ENCODE measurements around the gene SLC19A2. TPM values are rescaled to one million over a fixed set of nuclear protein-coding genes. Genes with fewer than 3 reads are reported as not detected.

The SLC19A2 gene
- total and polyA plus RNA-seq, 2 of the 13 experiments (the other 11 are each of a cell fraction or from before 2014, with no cell fraction given): 30.4 to 56.0 TPM

DNA sequence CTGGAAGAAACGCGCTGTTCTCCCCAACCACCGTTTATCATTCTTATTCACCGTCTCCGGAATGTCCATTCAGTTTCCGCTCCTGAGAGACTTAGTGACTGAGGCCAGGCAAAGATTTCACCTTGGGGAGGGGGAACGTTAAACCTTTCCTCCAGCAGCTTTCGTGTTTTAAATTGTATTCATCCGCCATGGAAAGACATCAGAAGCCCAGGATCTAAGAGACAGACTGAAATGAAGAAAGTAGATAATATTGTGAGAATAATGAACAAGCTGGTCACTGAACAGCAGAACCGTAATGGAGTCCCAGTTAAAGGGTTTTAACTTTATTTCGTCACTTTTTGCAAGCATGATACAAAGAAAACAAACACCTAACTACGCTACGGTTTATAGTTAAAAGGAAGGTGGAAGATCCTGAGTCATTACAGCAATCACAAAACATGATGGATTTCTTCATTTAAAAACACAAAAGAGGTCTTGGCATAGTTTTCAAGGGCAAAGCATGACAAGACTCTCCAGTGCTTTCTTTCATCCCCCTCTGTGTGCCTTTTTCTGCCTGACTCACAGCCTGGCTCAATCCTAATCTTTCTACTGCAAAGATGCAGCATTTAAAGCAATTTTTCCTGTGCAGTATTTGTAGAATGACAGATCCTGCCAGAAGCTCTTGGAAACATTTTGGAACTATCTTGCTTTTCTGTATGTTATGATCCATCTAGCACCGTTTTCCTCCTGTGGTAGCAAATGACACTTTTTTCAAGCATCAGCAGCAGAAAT, 722 bp upstream of the SLC19A2 start (continued):
- TF ChIP-seq, protein P1, sequence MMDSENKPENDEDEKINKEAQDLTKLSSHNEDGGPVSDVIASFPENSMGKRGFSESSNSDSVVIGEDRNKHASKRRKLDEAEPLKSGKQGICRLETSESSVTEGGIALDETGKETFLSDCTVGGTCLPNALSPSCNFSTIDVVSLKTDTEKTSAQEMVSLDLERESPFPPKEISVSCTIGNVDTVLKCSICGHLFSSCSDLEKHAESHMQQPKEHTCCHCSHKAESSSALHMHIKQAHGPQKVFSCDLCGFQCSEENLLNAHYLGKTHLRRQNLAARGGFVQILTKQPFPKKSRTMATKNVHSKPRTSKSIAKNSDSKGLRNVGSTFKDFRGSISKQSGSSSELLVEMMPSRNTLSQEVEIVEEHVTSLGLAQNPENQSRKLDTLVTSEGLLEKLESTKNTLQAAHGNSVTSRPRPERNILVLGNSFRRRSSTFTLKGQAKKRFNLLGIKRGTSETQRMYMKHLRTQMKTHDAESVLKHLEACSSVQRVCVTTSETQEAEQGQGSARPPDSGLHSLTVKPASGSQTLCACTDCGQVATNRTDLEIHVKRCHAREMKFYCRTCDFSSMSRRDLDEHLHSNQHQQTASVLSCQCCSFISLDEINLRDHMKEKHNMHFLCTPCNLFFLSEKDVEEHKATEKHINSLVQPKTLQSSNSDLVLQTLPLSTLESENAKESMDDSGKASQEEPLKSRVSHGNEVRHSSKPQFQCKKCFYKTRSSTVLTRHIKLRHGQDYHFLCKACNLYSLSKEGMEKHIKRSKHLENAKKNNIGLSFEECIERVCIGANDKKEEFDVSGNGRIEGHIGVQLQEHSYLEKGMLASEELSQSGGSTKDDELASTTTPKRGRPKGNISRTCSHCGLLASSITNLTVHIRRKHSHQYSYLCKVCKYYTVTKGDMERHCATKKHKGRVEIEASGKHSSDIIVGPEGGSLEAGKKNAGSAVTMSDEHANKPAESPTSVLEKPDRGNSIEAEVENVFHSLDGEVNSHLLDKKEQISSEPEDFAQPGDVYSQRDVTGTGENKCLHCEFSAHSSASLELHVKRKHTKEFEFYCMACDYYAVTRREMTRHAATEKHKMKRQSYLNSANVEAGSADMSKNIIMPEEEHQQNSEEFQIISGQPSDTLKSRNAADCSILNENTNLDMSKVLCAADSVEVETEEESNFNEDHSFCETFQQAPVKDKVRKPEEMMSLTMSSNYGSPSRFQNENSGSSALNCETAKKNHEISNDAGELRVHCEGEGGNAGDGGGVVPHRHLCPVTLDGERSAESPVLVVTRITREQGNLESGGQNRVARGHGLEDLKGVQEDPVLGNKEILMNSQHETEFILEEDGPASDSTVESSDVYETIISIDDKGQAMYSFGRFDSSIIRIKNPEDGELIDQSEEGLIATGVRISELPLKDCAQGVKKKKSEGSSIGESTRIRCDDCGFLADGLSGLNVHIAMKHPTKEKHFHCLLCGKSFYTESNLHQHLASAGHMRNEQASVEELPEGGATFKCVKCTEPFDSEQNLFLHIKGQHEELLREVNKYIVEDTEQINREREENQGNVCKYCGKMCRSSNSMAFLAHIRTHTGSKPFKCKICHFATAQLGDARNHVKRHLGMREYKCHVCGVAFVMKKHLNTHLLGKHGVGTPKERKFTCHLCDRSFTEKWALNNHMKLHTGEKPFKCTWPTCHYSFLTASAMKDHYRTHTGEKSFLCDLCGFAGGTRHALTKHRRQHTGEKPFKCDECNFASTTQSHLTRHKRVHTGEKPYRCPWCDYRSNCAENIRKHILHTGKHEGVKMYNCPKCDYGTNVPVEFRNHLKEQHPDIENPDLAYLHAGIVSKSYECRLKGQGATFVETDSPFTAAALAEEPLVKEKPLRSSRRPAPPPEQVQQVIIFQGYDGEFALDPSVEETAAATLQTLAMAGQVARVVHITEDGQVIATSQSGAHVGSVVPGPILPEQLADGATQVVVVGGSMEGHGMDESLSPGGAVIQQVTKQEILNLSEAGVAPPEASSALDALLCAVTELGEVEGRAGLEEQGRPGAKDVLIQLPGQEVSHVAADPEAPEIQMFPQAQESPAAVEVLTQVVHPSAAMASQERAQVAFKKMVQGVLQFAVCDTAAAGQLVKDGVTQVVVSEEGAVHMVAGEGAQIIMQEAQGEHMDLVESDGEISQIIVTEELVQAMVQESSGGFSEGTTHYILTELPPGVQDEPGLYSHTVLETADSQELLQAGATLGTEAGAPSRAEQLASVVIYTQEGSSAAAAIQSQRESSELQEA (CRISPR knock-in tag; IDR thresholded peaks at IDR 0.05; ENCODE audit: not compliant biosample characterization): no peak
- 0 out of 2 replicates have a peak, but pooled peaks have one; percentile 45 for TF ChIP-seq ZNF501 (CRISPR knock-in tag; IDR thresholded peaks at IDR 0.05)
- TF ChIP-seq NR2F6 (IDR thresholded peaks at IDR 0.05): 0 out of 2 replicates have a peak, but pooled peaks have one; percentile 1
- no peak; the same call in 1 of the 2 replicates for TF ChIP-seq NR2F6 (CRISPR knock-in tag; IDR thresholded peaks at IDR 0.05)
- 0 out of 2 replicates have a peak, but pooled peaks have one; percentile 8 for TF ChIP-seq ZNF747 (CRISPR knock-in tag; IDR thresholded peaks at IDR 0.05; ENCODE audit: borderline replicate concordance)
- TF ChIP-seq CREM (IDR thresholded peaks at IDR 0.05): peak; percentile 2; the same call in 1 of the 2 replicates
- TF ChIP-seq CREM (CRISPR knock-in tag; IDR thresholded peaks at IDR 0.05): no peak
- no peak for TF ChIP-seq GABPA (IDR thresholded peaks at IDR 0.05; ENCODE audit: low read depth, low read length)
- TF ChIP-seq GABPA (CRISPR knock-in tag; IDR thresholded peaks at IDR 0.05; ENCODE audit: low read depth): no peak
- peak; percentile 57; the same call in 1 of the 2 replicates for TF ChIP-seq PHF21A (CRISPR knock-in tag; IDR thresholded peaks at IDR 0.05)
- TF ChIP-seq JUND (CRISPR knock-in tag; IDR thresholded peaks at IDR 0.05): no peak
- TF ChIP-seq ZNF33A (CRISPR knock-in tag; IDR thresholded peaks at IDR 0.05; ENCODE audit: borderline replicate concordance): no peak; the same call in 1 of the 2 replicates
- TF ChIP-seq, protein P2, sequence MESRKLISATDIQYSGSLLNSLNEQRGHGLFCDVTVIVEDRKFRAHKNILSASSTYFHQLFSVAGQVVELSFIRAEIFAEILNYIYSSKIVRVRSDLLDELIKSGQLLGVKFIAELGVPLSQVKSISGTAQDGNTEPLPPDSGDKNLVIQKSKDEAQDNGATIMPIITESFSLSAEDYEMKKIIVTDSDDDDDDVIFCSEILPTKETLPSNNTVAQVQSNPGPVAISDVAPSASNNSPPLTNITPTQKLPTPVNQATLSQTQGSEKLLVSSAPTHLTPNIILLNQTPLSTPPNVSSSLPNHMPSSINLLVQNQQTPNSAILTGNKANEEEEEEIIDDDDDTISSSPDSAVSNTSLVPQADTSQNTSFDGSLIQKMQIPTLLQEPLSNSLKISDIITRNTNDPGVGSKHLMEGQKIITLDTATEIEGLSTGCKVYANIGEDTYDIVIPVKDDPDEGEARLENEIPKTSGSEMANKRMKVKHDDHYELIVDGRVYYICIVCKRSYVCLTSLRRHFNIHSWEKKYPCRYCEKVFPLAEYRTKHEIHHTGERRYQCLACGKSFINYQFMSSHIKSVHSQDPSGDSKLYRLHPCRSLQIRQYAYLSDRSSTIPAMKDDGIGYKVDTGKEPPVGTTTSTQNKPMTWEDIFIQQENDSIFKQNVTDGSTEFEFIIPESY (CRISPR knock-in tag; IDR thresholded peaks at IDR 0.05): no peak
- peak; percentile 41 for TF ChIP-seq ZEB1 (IDR thresholded peaks at IDR 0.05; ENCODE audit: insufficient replicate concordance, low read depth)
- 0 out of 2 replicates have a peak, but pooled peaks have one; percentile 24 for TF ChIP-seq ONECUT2 (CRISPR knock-in tag; IDR thresholded peaks at IDR 0.05)

Data from HepG2 (cell line).